ENCODE data around the gene STARD3.
A peak's percentile ranks its signal among the peaks of the same experiment; 100 is the strongest.
"Not testable (repeated sequence)": the region's sequence is repeated elsewhere in the genome, so short reads cannot be mapped to it uniquely, and the experiment has no call there.

The STARD3 gene

DNA sequence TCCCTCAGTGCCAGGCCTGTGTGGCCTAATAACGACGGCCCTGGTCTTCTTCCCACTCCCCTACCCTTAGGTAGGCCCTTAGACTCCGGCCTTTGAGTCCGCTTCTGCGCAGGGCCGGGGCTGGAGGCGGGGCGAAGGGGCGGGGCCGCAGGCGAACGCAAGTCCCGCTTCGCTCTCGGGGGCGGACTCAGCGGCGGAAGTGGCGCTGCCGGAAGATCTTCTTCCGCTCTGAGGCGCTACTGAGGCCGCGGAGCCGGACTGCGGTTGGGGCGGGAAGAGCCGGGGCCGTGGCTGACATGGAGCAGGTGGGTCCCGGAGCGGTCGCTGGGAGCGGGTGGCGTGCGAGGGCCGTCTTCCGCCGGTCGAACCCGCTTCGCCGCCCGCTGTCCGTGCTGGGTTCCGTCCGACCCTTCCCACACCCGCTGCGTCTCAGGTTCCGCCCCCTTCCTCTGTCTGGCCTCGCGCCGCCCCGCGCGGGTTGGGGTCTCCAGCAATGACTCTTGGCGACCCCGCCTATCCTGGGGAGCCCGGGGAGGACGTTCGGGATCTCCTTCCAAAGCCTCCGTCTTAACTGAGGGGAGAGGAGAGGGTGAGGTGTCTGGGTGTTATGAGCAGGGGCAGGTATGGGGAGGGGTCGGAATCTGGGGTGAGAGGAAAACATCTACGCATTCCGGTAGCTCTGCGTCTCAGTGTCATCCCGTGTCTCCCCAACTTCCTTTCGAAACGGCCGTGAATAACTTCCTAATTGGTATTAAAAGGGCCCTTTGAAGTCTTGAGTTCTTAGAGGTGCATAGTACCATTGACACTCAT, at the start of gene STARD3:
STARD3 (plus strand) TSS at position 218 of the 810 bp plus-strand sequence. CDS start 16,388 bp downstream, outside the sequence.
- peak; percentile 61 for DNase-seq

DNA sequence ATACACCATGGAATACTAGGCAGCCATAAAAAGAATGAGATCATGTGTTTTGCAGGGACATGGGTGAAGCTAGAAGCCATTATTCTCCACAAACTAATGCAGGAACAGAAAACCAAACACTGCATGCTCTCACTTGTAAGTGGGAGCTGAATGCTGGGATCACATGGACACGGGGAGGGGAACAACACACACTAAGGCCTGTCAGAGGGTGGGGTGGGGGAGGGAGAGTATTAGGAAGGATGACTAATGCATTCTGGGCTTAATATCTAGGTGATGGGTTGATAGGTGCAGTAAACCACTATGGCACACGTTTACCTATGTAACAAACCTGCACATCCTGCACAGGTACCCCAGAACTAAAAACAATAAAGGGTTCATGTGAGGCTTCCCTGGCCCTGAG, 46.8 kb upstream of the STARD3 start:
- DNase-seq = not testable (repeated sequence)

DNA sequence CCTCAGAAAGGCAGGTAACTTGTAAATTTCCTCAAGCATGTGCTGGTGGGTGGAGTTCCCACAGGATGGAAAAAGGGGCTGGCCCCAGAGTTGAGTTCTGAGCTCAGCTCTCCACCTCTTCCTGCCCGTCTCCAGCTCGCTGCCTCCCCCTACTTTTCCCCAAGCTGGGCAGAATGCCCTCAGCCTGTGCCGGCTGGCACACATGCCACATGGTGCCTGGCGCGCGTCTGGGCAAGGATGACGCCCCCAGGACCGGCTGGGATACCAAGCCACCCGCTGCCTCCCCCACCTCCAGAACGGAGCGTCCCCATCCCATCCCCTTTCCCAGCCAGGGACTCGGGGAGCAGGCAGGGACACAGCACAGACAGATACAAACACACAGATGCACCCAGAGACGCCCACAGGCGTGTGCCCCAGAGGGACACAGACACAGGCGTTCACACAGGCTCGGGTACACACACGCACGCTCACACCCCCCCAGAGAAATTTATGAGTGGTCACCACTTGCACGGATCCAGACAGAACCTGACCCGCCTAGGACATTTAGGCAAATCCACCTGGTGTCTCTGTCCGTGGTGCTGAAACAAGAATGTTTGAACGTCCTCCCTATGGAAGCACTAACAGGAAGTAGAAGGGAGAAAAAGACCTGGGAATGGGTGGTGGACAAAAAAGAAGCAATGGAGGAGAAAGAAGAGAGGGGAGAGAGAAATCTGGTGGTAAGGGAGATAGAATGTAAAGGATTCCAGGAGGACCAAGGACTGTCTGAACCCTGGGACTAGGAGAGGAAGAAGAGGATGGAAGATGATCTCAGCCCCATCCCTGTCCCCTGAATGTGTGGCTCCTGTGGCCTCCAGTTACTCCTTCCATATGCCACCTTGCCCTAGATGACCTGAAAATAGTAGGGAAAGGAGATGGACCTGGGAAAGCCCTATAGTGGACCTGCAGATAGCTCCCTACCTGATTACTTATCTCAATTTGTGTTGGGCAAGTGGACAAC, 44.7 kb upstream of the STARD3 start:
- DNase-seq = peak; percentile 40

DNA sequence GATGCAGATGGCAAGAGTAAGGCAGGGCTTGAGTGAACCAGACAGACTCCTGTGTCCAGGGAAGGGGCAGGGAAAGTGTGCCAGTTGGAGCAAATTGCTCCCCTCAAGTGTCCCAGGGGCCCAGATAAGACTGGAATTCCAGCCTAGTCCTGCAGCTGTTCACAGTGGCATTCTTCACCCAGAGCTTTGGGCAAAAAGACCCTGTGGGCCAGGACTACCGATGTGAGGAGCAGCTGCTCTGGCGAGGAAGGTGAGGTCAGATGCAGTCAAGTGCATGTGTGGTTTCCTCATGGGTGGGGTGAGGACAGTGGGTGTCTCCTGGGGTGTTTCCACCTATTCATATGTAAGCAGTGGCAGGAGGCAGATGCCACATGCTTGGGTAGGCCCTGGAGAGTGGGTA, 43.6 kb upstream of the STARD3 start:
- no peak for DNase-seq

DNA sequence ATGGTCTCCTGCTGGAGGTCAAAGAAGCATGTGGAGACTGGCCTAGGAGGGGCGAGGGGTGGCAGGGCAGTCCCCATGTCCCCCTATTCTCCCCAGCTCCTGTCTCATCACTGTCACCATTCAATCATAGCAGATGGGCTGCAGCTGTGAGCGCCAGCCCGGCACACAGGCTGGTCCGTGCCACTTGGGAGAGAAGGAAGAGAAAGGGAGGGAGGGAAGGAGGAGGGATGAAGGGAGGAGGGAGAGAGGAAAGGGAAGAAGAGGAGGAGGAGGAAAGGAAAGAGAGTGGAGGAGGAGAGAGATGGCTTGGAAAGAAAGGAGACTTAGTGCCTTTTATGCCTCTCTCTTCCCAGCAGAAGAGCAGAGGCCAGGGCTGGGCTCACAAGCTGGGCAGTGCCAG, 41.6 kb upstream of the STARD3 start:
- DNase-seq = no peak

DNA sequence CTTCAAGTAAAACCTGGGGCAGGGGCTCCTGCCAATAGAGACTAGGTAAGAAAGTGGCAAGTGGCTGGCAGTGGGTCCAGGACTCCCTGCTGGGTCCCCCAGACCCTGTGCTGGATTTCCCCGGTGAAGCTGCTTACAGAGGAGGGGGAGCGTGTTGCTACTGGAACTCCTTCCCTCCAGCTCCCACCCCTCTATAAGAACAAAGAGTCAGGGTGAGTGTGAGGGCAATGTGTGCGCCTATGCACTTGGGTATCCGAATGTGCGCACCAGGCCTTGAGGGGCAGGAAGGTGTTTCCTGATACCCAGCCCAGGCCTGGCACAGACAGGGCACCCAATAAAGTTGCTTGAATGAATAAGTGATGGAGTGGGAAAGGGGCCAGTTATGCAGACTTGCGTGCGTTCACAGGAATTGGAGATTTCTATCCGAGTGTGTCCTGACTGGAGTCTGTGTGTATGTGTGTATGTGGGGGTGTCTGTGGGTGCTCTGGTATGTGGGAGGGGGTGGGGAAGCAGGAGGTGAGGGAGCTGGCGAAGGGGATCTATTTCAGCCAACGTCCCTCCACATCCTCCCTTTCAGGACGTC, 40.9 kb upstream of the STARD3 start:
- no peak for DNase-seq

DNA sequence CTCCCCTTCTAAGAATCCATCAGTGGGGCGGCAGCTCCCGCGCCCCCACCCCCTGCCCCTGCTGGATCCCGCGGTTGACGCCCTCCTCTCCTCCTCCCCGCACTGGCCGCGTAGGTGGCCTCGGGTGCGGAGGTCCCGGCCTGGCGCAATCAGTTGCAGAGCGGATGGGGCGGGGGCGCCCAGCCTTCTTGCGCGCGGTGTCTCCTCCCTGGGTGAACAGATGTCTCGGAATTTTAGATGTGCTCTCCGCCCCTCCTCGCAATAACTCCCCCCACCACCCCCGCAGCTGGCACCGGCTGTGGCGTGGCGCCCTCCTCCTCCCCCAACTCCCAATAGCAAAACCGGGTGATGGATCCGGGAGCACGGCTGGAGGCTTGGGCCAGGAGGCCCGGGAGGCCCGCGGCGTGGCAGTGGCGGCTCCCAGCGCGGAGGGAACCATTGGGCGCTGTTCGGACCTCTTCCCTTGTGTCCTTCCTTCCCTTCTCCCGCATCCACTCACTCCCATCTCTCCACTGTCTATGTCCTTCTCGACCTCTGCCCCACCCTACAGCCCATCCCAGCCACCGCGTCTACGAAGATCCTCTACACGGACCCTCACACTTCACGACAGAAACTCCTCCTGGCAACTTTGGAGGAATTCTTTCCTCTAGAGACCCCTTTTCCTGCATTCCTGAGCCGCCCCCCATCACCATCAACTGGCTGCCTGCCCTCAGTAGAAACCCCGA, 40.2 kb upstream of the STARD3 start:
- DNase-seq = no peak

DNA sequence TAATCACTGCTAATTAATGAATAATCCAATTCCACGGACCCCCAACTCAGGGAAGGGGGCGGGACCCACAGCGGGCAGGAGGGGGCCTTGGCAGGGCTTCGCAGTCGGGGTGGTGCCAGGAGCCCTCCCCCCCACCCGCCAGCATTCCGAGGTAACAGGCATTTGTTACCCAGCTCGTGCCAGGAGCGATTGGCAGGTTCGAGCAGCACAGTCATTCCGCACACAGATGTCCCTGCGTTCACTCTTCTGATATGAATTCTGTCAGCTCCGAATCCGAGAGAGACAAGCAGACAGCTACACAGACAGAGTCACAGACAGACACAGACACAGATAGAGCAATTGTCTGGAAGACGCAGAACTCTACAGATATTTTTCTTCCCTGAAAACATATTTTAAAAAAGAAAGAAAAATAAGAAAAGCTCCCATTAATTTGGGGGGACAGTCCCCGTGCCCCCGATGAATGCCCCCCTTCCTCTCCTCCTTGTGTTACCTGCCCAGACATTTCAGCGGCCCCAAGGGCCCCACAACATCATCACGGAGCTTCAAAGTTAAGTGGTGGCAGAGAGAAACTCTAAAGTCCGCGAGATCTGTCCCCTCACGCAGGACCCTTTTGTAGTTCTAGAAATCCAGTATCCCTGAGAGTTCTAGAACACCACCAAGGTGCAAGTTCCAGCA, 39.4 kb upstream of the STARD3 start:
- no peak for DNase-seq

DNA sequence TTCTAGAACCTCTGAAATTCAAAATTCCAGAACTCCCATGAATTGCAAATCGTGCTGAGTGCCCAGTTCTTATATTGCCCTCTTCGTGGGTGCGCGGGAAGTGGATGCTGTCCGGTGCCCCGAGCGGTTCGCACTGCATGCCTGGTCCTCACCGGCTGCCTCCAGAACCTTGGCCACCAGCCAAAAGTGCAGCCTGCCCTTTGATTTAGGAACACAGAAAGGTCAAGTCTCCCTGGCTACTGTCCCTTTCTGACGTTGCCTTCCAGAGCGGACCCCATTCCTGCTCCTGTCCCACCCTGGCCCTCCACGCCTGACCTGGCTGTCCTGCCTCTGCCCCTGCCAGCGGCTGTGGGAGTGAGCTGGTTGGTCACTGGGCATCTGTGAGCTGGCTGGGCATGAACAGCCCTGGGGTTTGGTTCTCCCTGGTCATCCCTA, 38.9 kb upstream of the STARD3 start:
- no peak for DNase-seq

DNA sequence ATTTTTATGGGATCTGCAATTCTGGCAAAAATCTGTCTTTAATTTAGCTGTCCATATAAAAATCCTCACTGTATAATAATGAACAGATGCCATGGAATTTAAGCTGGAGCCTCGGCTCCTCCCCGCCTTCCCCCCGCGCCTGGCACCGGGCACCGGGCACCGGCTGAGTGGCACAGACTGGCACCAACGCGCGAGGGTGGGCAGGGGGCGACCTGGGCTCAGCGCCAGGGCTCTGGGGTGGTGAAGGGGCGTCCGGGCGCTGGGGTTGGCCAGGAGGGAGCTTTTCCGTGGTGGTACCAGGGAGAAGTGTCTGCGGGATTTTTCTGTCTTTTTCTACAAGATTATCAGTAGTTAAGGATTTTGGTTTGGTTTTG, 38.3 kb upstream of the STARD3 start:
- DNase-seq = no peak

DNA sequence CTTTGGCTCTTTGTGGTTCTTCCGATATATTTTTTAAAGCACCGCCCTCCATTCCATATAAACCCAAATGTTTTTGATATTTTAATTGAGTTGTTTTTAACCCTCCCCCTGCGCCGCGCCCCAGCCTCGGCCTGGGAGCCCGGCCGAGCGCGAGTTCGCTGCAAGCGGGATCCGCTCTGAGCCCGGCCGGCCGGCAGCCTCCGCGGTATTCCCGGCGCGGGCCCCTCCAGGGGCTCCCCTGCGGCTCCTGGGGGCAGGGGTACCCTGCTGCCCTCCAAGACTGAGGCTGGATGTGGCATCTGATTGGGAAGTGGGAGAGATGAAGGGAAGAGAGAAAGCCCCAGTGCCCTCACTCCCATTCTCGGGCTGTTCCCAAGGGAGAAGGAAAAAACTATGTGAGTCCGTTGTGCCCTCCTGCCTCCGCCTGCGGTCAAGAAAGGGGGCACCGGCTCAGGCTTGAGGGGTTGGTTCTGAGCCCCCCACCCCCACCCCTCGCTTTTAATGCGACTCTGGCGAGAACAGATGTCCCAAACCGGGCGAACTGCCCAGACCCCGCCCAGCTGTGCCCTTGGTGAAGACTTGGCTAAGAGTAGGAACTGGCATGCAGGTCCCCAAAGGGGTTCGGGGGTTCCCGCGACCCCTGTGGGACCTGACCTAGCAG, 37.8 kb upstream of the STARD3 start:
- no peak for DNase-seq

DNA sequence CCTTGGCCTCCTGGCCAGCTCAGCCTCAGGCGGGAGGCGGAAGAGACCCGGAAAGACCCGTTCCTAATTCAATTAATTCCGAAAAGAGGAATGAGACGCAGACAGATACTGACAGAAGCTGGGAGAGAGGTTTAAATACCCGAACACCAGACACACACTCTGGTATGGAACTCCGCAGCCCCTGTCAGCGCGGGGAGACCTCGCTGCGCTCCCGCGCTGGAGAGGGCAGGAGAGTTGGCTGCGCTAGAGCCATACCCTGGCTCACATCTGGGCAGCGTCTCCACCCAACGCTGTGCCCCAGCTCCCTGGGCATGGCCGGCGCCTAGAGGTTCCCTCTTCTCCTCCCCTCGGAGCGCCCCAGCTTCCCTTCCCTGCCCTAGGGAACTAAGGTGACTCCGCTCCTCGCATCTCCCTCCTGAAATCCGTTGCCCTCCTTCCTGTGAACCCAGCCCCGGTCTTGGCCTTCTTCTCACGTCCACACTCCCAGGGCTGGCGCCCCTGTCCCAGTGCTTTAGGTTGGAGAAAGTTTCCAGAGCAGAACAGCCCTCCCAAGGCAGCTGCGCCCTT, 37.2 kb upstream of the STARD3 start:
- DNase-seq = no peak

DNA sequence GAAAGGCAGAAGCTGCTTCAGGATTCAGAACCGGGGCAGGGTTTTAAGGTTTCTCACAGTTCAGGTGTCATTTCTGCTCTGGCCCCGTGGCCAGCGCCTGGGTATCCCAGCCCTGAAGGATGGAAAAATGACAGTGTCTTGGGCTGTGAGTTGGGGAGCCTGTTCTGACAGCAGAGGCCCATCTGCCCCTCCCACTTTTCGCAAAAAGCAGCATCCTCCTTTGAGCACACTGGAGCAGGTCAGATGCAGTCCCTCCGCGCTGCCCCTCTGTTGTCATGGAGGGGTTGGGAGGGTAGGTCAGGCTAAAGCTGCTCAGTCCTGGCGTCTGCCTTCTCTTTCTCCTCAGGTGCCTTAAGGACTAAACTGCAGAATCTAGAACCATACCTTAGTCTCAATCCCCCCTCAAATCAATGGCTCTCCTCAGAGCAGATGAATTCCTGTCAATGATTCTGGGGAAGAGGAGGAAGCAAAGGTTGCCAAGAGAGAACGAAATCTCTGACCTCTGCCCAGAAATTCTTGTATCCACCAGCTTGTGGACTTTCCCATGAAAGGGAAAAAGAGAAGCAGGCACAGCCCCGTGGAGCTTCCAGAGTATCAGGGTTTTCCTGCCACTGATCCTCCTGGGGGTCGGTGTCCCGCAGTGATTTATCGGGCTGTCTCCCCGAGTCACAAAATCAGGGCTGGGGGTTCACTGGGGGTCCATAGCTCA, 36.5 kb upstream of the STARD3 start:
- no peak for DNase-seq

DNA sequence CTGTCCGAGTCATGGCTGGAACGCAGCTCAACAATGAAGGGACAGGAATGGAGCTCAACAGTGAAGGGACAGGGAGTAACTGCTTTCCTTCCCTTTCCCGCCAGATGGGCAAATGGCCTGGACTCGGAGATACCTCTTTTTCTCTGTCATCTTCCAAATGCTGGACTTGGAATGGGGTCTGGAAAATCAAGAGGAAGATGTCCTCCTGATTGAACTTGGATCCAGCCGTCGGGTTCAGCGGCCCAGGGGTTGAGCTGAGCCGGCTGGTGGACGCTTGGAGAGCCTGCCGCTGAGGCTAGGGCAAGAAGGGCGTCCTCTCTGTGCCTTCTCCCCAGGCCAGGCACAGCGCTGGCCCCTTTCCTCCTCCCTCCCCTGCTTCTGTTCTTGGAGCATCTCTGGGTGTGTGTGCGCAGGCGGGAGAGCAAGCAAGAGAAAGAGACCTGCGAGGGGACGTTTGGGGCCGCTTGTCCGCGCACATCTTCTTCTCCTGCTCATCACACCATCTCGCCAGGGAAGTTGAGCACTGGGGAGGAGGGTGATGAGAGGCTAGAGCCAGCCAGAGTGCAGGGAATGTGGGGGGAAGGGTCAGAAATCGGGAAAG, 35.8 kb upstream of the STARD3 start:
- DNase-seq = no peak

DNA sequence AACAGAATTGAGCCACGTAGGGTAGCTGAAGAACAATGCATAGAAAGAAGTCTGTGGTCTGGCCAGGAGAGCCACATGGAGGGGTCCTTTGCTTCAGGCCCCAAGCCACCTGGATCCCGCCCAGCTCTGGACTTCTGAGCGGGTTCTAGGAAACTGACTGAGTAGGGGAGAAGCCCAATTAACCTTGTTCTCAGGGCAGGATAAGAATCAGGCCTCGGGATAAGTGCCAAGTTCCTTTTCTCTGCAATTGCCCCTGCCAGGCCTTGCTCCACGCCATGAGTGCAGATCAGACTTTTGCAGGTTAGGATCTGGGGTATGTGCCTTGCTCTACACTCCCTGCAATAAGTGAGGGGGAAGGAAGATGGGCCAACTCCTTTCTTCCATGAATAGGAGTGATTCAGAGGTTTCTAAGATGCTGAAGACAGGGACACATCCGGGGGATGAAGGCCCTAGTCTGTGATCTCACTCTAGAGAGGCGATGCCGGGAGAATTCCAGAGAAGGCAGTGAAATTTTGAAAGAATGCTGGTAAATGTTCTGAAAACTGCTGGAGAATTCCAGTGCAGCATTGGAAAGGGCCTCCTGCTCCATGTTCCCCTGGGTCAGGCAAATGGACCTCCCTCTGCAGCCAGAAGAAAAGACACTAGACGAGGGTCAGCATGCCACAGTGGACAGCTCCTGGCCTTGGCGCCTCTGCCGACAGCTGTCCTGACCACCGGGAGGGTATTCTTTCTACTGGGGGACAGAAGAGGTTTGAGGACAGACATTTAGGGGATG, 35.0 kb upstream of the STARD3 start:
- no peak for DNase-seq

DNA sequence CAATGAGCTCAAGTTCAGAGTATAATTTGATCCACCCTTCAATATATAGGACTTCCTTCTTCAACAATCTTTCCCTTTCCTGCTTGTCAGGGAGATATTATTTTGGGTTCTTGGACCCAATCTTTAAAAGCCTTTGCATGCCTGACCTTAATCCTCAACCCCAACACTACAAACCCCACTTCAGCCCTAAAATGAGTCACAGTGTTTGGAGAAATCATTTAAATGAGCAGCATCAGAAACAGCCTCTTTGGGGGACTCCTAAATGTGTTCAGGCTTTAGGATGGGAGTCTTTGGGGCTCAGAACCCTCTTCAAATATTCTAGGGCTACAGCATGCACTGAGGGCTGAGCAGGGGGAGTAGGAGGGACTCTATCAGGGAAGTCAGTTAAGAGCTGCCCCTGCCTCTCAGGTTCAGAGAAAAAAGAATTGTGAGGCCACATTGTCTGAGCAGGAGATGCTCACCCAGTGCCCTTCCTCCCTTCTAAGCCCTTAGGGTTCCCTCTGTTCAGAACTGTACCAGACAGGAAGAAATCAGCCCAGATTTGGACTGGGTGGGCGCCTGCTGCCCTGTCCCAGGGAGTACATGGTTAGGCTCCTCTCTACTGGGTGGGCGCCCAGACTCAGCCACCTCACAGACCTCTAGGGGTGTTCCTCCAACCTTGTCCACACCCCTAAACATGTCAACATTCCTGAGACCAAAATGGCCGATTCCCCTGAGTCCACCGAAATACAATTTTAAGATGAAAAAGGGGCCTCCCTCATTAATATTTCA, 34.2 kb upstream of the STARD3 start:
- DNase-seq = no peak

DNA sequence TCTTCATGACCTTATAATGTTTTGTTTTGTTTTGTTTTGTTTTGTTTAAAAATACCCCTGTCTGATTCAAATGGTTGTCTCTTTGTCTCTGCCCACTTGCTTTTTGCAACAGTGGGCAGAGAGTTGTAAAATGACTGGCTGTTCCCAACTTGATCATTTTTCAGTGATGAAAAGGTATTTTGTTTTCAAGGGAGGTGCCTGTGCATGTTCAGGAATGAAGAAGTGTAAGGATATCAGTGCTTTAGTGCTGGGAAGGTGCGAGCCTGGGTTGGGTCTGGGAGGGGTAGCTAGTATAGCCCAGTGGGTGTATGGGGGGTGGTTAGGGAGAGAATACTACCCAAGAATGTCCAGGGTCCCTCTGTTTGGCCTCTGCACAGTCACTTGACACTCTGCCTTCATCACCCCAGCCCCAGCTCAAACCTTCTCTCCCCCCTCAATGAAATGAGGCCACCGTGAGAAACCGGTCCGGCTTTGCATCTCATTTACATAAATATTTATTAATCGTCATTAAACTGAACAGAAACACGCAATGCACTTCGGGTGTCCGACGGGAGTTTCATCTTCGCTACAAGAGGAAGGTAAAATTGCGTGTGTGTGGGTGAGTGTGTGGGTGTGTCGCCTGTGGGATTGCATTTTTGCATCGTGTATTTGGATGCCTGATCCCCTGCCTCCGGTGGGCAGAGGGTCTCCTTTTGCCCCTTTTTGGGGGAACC, 33.5 kb upstream of the STARD3 start:
- no peak for DNase-seq

All from kidney glomerular epithelial cell (primary cell).